Aortic smooth muscle cell (primary cell): ENCODE data around the gene EIF5. TPM values are rescaled to one million over a fixed set of nuclear protein-coding genes. Genes with fewer than 3 reads are reported as not detected.

ENCODE experiments used
- total RNA-seq: library from RNA; depleted of rRNA; stranded (reverse); fragments of >200 nt; gene quantifications from 2 replicates; pipeline ENCODE4 v1.2.3, GENCODE V29; 2014

EIF5 gene
- 188 and 215 TPM in 2 replicates for total RNA-seq

GRCh38 chr14:103333754-103334643 lies at the start of gene EIF5:
TSS of gene EIF5 (plus strand) at chr14:103334237. CDS start at chr14:103335861, 1,624 bp downstream.

GRCh38 chr14:103385152-103385928 lies 51.3 kb downstream of the EIF5 start, which contains the start of gene MARK3:
TSS of gene MARK3 (plus strand) at chr14:103385415. CDS start at chr14:103386030, 615 bp downstream.

Other genes with a start within 250 kb of the EIF5 start
- gene EXOC3L4, start 239.5 kb upstream of the EIF5 start, total RNA-seq, result 0.26 TPM in 1 of 2 replicates, not detected in the other
- gene TNFAIP2, start 210.8 kb upstream of the EIF5 start, total RNA-seq, result 65.9 and 69.1 TPM in 2 replicates
- 72.1 and 77.8 TPM in 2 replicates for gene MARK3, start 51.2 kb downstream of the EIF5 start, total RNA-seq
- gene CKB, start 188.6 kb downstream of the EIF5 start, total RNA-seq, result 12.3 and 14.2 TPM in 2 replicates
- 5.3 and 10.2 TPM in 2 replicates for gene TRMT61A, start 195.0 kb downstream of the EIF5 start, total RNA-seq
- gene BAG5, start 228.4 kb downstream of the EIF5 start, total RNA-seq, result 27.2 and 30.8 TPM in 2 replicates
- gene COA8, start 228.7 kb downstream of the EIF5 start, total RNA-seq, result 18.2 and 19.9 TPM in 2 replicates